HCT116 (cell line): Measurements from ENCODE around the gene WDSUB1. TPM values are rescaled to one million over a fixed set of nuclear protein-coding genes. Genes with fewer than 3 reads are reported as not detected.

Experiments
- ATAC-seq: fragments of 200-7000 bp; cut with Tn5 transposase; 2 replicates; pipeline ENCODE4 v1.9.1; 2020; ENCODE audit warnings: mild to moderate bottlenecking, moderate library complexity
- BruUV-seq: library from RNA; stranded (reverse); fragments of 400-500 nt; replicated peaks from 2 replicates; lab custom pipeline; 2021; lab: Mats Ljungman, UMichigan
- CTCF ChIA-PET: fragments of 300-600 bp; sonication (Branson Sonifier 250); formaldehyde crosslinking; loops from one replicate; lab custom pipeline; 2021; ENCODE audit warnings: antibody characterized with exemption; lab: Charles Lee
- POLR2A ChIA-PET: fragments of 300-600, 350-600 bp; sonication (Branson Sonifier 250); formaldehyde crosslinking; loops from one replicate; lab custom pipeline; 2021; ENCODE audit warnings: antibody characterized with exemption; lab: Charles Lee
- RAD21 ChIA-PET, 2 experiments: fragments of 300-600 bp; sonication (Branson Sonifier 250); formaldehyde crosslinking; loops; one replicate each; lab custom pipeline; 2023; ENCODE audit warnings: low total read pairs in 2 of 2; ENCODE audit not compliant: uncharacterized antibody in 2 of 2, unreplicated experiment in 2 of 2, low non-redundant PET in 1 of 2; lab: Charles Lee
- DNase-seq: peaks from one replicate; pipeline ENCODE4 v3.0.0-alpha.2; 2010; ENCODE audit warnings: low read depth, low spot score
- H2AFZ ChIP-seq: fragments of 200-600 bp; shearing (Covaris generic), sonication (generic); 2 replicates; pipeline ENCODE4 v1.6.1; 2017; ENCODE audit warnings: low read depth, mixed run types, mixed read lengths, antibody characterized with exemption, low read length; ENCODE audit not compliant: poor library complexity, severe bottlenecking
- H3K27ac ChIP-seq: 2 replicates; pipeline ENCODE4 v1.5.1; 2012; ENCODE audit warnings: low read depth, low read length
- H3K27me3 ChIP-seq: fragments of 200-600 bp; sonication (generic); 2 replicates; pipeline ENCODE4 v1.6.1; 2016; ENCODE audit warnings: mixed run types, low read length, mixed read lengths; ENCODE audit not compliant: insufficient read depth
- H3K36me3 ChIP-seq, 2 experiments: fragments of 200-500 bp in 1 of 2; fragments of 200-600 bp in 1 of 2; sonication (Bioruptor generic) in 1 of 2; sonication (generic) in 1 of 2; 2 replicates each; pipeline versions ENCODE4 v1.5.1 to v1.6.1; 2014 to 2016; ENCODE audit warnings: low read length in 2 of 2, inconsistent platforms in 1 of 2, mixed read lengths in 1 of 2, mixed run types in 1 of 2; ENCODE audit not compliant: insufficient read depth in 2 of 2, control insufficient read depth in 1 of 2
- H3K4me1 ChIP-seq, 2 experiments: fragments of 200-600 bp in 1 of 2; sonication (generic) in 1 of 2; 2 replicates each; pipeline versions ENCODE4 v1.5.1 to v1.6.1; 2012 to 2017; ENCODE audit warnings: low read length in 2 of 2, inconsistent platforms in 1 of 2, mild to moderate bottlenecking in 1 of 2, mixed read lengths in 1 of 2, mixed run types in 1 of 2, moderate library complexity in 1 of 2; ENCODE audit not compliant: insufficient read depth in 2 of 2, control insufficient read depth in 1 of 2
- H3K4me2 ChIP-seq: fragments of 200-600 bp; sonication (generic); 2 replicates; pipeline ENCODE4 v1.6.1; 2017; ENCODE audit warnings: mixed run types, low read length, mixed read lengths
- H3K4me3 ChIP-seq, 2 experiments: fragments of 200-600 bp in 1 of 2; sonication (generic) in 1 of 2; replicated peaks in 1 of 2; 2 replicates each; pipeline ENCODE4 v1.5.1; 2011 to 2016; ENCODE audit warnings: low read length in 2 of 2, control low read depth in 1 of 2, low read depth in 1 of 2, mild to moderate bottlenecking in 1 of 2, mixed read lengths in 1 of 2, mixed run types in 1 of 2
- H3K79me2 ChIP-seq: fragments of 200-600 bp; sonication (generic); 2 replicates; pipeline ENCODE4 v1.6.1; 2017; ENCODE audit warnings: mild to moderate bottlenecking, mixed run types, low read length, moderate library complexity, mixed read lengths; ENCODE audit not compliant: insufficient read depth
- H3K9ac ChIP-seq: fragments of 200-600 bp; sonication (generic); 2 replicates; pipeline ENCODE4 v1.6.1; 2016; ENCODE audit warnings: low read length, mixed read lengths
- H3K9me2 ChIP-seq: fragments of 200-600 bp; sonication (generic), shearing (Covaris generic); 2 replicates; pipeline ENCODE4 v1.6.1; 2017; ENCODE audit warnings: mixed run types, mild to moderate bottlenecking, moderate library complexity; ENCODE audit not compliant: insufficient read depth
- H3K9me3 ChIP-seq, 2 experiments: fragments of 200-500 bp in 1 of 2; fragments of 200-600 bp in 1 of 2; sonication (Bioruptor generic) in 1 of 2; sonication (generic) in 1 of 2; 2 replicates each; pipeline ENCODE4 v1.6.1; 2014 to 2017; ENCODE audit warnings: low read length in 2 of 2, mixed read lengths in 2 of 2, inconsistent platforms in 1 of 2, low read depth in 1 of 2, mild to moderate bottlenecking in 1 of 2, mixed run types in 1 of 2, moderate library complexity in 1 of 2; ENCODE audit not compliant: control insufficient read depth in 1 of 2, insufficient read depth in 1 of 2
- H4K20me1 ChIP-seq: fragments of 200-600 bp; sonication (generic), shearing (Covaris generic); 2 replicates; pipeline ENCODE4 v1.6.1; 2017; ENCODE audit warnings: mixed run types, mild to moderate bottlenecking, moderate library complexity; ENCODE audit not compliant: insufficient read depth
- ELF1 ChIP-seq: IDR thresholded peaks from 2 replicates; pipeline ENCODE4 v1.6.1; 2012; ENCODE audit warnings: low read depth, borderline replicate concordance
- FOSL1 ChIP-seq: IDR thresholded peaks from 2 replicates; pipeline ENCODE4 v1.6.1; 2012; ENCODE audit warnings: low read depth
- JUND ChIP-seq: IDR thresholded peaks from 2 replicates; pipeline ENCODE4 v1.6.1; 2012
- SIN3A ChIP-seq: IDR thresholded peaks from 2 replicates; pipeline ENCODE4 v1.6.1; 2012; ENCODE audit warnings: low read depth
- intact Hi-C: fragments of 100-400 bp; cut with micrococcal nuclease; formaldehyde crosslinking; loops from 2 replicates; pipeline ENCODE4 v1.10.0; 2022
- total RNA-seq: library from RNA; stranded (reverse); gene quantifications from one replicate; pipeline ENCODE4 v1.2.1, GENCODE V29; 2021; ENCODE audit not compliant: unreplicated experiment

WDSUB1 gene
- total RNA-seq, 1 experiment from 2014 or later: 8.8 TPM

- no peak overlapping the region for H2AFZ ChIP-seq
- ChIA-PET CTCF (interaction anchor here (1.6 kb wide), 1 partner anchor 84 kb away, joined by 3 read pairs; no protein-coding TSS in a partner anchor), POLR2A (no interaction called here), RAD21 (no interaction called here)
- no peak overlapping the region for H3K9ac ChIP-seq
- no peaks in the 10 kb centered on the region for H3K79me2 ChIP-seq
- H3K27me3 ChIP-seq: no peaks in the 10 kb centered on the region
- TF ChIP-seq JUND: no peak
- no peak for TF ChIP-seq SIN3A
- TF ChIP-seq ELF1: no peak
- no peaks in the 10 kb centered on the region for H3K9me3 ChIP-seq
- H3K4me3 ChIP-seq: no peak overlapping the region
- no peaks in the 10 kb centered on the region for H4K20me1 ChIP-seq
- H3K4me2 ChIP-seq: no peak overlapping the region; the same call in 1 of the 2 replicates
- H3K9me2 ChIP-seq: no peaks in the 10 kb centered on the region
- ATAC-seq (no peak), DNase-seq (no peak)
- no peaks in the 10 kb centered on the region; a peak in 2 of 4 replicates for H3K36me3 ChIP-seq
- no peak overlapping the region for H3K27ac ChIP-seq
- intact Hi-C loops: no loop called here
- BruUV-seq: no TSS peak
- H3K4me1 ChIP-seq: peaks cover 6 to 13% of the 10 kb centered on the region in 2 experiments; a peak in 3 of 4 replicates
Observed at GRCh38 chr2:159225025-159226016, 61.2 kb downstream of the WDSUB1 start.

- peaks cover 3 to 5% of the 10 kb centered on the region in 2 experiments; a peak in 3 of 4 replicates for H3K36me3 ChIP-seq
- no TSS peak for BruUV-seq
Observed at GRCh38 chr2:159224061-159224813, 62.3 kb downstream of the WDSUB1 start.

More at GRCh38 chr2:159224061-159224813, 62.3 kb downstream of the WDSUB1 start:
- Histone ChIP-seq H3K9me3 (no peaks in the 10 kb centered on the region), H3K4me3 (no peak overlapping the region), H2AFZ (no peak overlapping the region), H3K9ac (no peak overlapping the region), H3K4me2 (no peak overlapping the region), H3K27ac (no peak overlapping the region), H3K79me2 (no peaks in the 10 kb centered on the region), H3K4me1 (peaks cover 6 to 13% of the 10 kb centered on the region in 2 experiments; a peak in 3 of 4 replicates), H4K20me1 (no peaks in the 10 kb centered on the region), H3K9me2 (no peaks in the 10 kb centered on the region), H3K27me3 (no peaks in the 10 kb centered on the region)
- intact Hi-C loops: no loop called here
- ChIA-PET RAD21 (no interaction called here), POLR2A (no interaction called here), CTCF (interaction anchor here (1.6 kb wide), 1 partner anchor 83 kb away, joined by 3 read pairs; no protein-coding TSS in a partner anchor)
- DNase-seq (no peak), ATAC-seq (no peak)
- no peak for TF ChIP-seq FOSL1
- no peak for TF ChIP-seq JUND
